NB4 (cell line): ENCODE results near the gene MYOM3.

Experiments used
- DNase-seq: peaks from one replicate; pipeline ENCODE4 v3.0.0; 2010; ENCODE audit warnings: low read depth
- H3K4me3 ChIP-seq: one replicate; pipeline ENCODE4 v1.5.1; 2011; ENCODE audit warnings: mild to moderate bottlenecking, low read depth, low read length, moderate library complexity
- CTCF ChIP-seq: IDR thresholded peaks from one replicate; pipeline ENCODE4 v1.5.1; 2012; ENCODE audit warnings: low read depth, low read length
- MAX ChIP-seq: IDR thresholded peaks from 2 replicates; pipeline ENCODE4 v1.6.1; 2011; ENCODE audit warnings: low read depth, low read length
- MYC ChIP-seq: IDR thresholded peaks from 2 replicates; pipeline ENCODE4 v1.6.1; 2011; ENCODE audit warnings: low read depth, low read length
- POLR2A ChIP-seq: IDR thresholded peaks from 2 replicates; pipeline ENCODE4 v1.6.1; 2011; ENCODE audit warnings: mild to moderate bottlenecking; ENCODE audit not compliant: insufficient read length; ENCODE audit errors: extremely low read depth

The MYOM3 gene

DNA sequence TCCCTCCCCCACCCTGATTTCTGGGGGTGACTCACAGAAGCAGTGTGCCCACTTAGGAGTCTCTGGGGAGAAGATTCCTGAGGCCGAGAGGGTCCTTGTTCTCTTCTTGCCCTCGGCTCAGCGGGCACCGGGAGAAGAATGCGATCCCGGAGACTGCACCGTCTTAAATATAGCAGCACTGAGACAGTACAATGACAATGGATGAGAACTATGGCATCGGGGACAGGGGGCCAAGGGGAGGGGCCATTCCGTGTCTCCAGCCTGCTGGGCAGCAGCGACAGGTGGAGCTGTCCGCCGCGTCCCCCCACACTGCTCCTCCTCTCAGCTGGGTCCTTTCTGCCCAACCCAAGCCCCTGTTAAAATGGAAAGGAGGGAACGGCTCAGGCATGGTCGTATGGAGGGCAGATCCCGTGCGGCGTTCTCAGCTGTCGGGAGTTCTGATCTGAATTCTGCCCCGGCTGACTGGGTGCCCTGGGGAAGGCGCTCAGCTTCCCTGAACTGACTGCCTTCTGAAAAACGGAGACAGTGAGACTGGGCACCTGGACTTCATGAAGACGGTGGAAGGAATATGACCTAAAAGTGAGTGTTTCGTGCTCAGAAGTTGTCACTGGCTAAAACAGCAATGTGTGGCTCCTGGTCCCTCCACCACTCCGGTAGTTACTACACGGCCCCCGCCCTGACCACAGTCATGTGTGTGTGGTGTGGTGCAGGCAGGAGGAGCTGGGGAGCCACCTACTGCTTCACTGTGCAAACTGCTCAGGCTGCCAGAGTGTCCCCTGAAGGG lies at the start of gene MYOM3:
MYOM3 (minus strand) TSS at position 140 of the 784 bp plus-strand sequence. CDS start 3,499 bp downstream, outside the sequence.
- peak; percentile 84 for DNase-seq
- H3K4me3 ChIP-seq: peak within 1 kb of the TSS; percentile 27
- TF ChIP-seq MAX (peak; percentile 79; the same call in 1 of the 2 replicates), MYC (peak; percentile 80), CTCF (peak; percentile 67), POLR2A (no peak)

- no peak overlapping the region for H3K4me3 ChIP-seq
- no peak for DNase-seq
- TF ChIP-seq MAX: no peak
- no peak for TF ChIP-seq MYC
- no peak for TF ChIP-seq POLR2A
- no peak for TF ChIP-seq CTCF
Measured at GRCh38 chr1:24161270-24161669, 49.3 kb upstream of the MYOM3 start.

DNA sequence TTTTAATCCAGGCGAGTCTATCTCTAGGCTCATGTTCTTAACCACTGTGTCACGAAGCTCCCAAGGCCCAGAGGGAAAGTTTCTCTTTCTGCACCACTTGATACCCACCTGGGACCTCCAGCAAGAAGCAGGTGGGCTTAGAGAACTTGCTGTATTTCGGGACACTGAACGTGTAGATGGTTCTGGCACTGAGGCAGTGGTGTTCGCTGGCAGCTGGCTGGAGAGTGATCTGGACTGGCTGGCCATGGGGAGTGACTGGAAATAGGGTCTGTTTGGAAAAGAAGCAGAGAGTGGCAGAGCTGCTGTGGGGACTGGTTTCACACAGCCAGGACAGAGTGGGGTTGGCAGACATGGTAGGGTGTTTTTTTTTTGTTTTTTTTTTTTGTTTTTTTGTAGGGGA lies 47.4 kb upstream of the MYOM3 start:
- no peak overlapping the region for H3K4me3 ChIP-seq
- no peak for TF ChIP-seq POLR2A
- no peak for TF ChIP-seq MYC
- TF ChIP-seq MAX: no peak
- no peak for DNase-seq

- H3K4me3 ChIP-seq: no peak overlapping the region
- TF ChIP-seq MAX (no peak), POLR2A (no peak)
- no peak for DNase-seq
Measured at GRCh38 chr1:24157918-24158481, 46.1 kb upstream of the MYOM3 start.

DNA sequence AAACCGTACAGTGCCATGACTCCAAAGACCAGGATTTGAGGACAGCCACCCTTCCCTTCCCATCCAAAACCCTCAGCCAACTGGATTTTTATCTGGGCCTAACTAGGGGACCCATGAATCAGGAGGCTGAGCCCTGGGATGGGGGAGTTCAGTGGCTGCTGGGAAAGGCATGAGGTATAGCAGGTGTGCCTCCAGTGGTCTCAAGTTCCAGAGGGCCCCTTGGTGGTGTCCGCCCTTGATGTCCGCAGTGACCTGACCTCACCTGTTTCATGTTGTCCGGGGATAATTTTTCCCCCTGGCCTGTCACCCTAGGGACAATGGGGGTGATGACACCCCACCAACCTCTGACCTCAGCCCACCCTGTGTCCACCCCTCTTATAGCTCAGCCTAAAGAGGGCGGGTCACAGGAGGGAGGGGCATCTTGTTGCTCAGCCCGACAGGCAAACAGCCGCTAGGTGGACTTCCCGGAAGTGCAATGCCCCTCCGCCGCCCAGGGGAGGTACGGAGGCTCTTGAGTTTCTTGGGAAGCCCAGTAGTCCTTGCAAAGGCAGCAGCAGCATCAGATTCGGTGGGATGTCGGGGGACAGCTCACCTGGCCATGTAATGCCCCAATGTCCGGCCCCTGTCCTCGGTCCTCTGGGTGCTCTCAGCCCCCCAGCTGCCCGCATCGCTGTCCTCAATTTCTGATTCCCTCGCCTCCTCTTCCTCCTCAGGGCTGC lies 44.8 kb upstream of the MYOM3 start:
- H3K4me3 ChIP-seq: no peak overlapping the region
- TF ChIP-seq CTCF (no peak), MAX (no peak), MYC (no peak), POLR2A (no peak)
- DNase-seq: no peak

GRCh38 chr1:24155011-24155782 lies 43.3 kb upstream of the MYOM3 start:
- no peak overlapping the region for H3K4me3 ChIP-seq
- TF ChIP-seq MYC: no peak
- TF ChIP-seq CTCF: peak; percentile 41
- no peak for TF ChIP-seq POLR2A
- no peak for TF ChIP-seq MAX
- peak; percentile 19 for DNase-seq
